Measurements from ENCODE around the gene ATP2C2.

DNA sequence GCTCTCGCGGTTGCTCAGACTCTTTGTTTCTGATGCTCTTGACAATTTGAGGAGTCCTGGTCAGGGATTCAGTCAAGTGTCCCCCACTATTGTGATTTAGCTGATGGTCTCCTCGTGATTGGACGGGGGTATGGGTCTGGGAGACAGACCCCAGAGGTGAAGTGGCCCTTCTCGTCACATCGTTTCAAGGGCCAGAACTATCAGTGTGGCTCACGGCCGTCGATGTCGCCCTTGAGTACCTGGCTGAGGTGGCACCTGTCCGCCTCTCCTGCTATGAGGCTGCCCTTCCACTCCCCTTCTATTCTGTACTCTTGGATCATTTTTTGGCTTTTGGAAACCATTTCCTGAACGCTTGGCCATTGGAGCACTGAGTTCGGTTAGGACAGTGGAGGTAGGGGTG lies 143.5 kb downstream of the ATP2C2 start:
- TF ChIP-seq, protein P1, sequence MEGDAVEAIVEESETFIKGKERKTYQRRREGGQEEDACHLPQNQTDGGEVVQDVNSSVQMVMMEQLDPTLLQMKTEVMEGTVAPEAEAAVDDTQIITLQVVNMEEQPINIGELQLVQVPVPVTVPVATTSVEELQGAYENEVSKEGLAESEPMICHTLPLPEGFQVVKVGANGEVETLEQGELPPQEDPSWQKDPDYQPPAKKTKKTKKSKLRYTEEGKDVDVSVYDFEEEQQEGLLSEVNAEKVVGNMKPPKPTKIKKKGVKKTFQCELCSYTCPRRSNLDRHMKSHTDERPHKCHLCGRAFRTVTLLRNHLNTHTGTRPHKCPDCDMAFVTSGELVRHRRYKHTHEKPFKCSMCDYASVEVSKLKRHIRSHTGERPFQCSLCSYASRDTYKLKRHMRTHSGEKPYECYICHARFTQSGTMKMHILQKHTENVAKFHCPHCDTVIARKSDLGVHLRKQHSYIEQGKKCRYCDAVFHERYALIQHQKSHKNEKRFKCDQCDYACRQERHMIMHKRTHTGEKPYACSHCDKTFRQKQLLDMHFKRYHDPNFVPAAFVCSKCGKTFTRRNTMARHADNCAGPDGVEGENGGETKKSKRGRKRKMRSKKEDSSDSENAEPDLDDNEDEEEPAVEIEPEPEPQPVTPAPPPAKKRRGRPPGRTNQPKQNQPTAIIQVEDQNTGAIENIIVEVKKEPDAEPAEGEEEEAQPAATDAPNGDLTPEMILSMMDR (conservative IDR thresholded peaks at IDR 0.05; ENCODE audit: low read length), result no peak
- TF ChIP-seq EZH2phosphoT487 (IDR thresholded peaks at IDR 0.05; ENCODE audit: borderline replicate concordance), result no peak

Measured in Loucy (cell line).